SJCRH30 (cell line): ENCODE data around the gene NCAPD2. TPM values are rescaled to one million over a fixed set of nuclear protein-coding genes. Genes with fewer than 3 reads are reported as not detected.
A peak's percentile ranks its signal among the peaks of the same experiment; 100 is the strongest.
"Not testable (repeated sequence)": the region's sequence is repeated elsewhere in the genome, so short reads cannot be mapped to it uniquely, and the experiment has no call there.

Experiments used
- DNase-seq, 2 experiments: peaks; one replicate each; pipeline ENCODE4 v3.0.0-alpha.2; 2015 to 2020
- H3K27ac ChIP-seq: fragments of 250-450 bp; sonication (Bioruptor Pico); 2 replicates; pipeline ENCODE4 v1.5.1; 2020; ENCODE audit warnings: mild to moderate bottlenecking, moderate library complexity
- H3K27me3 ChIP-seq: fragments of 250-450 bp; sonication (Bioruptor Pico); 2 replicates; pipeline ENCODE4 v1.5.1; 2020; ENCODE audit warnings: mild to moderate bottlenecking, moderate library complexity
- H3K36me3 ChIP-seq: fragments of 250-450 bp; sonication (Bioruptor Pico); 2 replicates; pipeline ENCODE4 v1.5.1; 2020; ENCODE audit warnings: mild to moderate bottlenecking, moderate library complexity
- H3K4me1 ChIP-seq: fragments of 250-450 bp; sonication (Bioruptor Pico); 2 replicates; pipeline ENCODE4 v1.5.1; 2020; ENCODE audit warnings: mild to moderate bottlenecking, moderate library complexity
- H3K4me3 ChIP-seq: fragments of 250-450 bp; sonication (Bioruptor Pico); 2 replicates; pipeline ENCODE4 v1.5.1; 2020; ENCODE audit warnings: mild to moderate bottlenecking, moderate library complexity
- H3K9me3 ChIP-seq: fragments of 250-450 bp; sonication (Bioruptor Pico); replicated peaks from 2 replicates; pipeline ENCODE4 v1.5.1; 2020; ENCODE audit warnings: mild to moderate bottlenecking, moderate library complexity
- total RNA-seq: library from RNA; depleted of rRNA; stranded (reverse); fragments of >200 nt; shearing (Covaris generic); gene quantifications from 2 replicates; pipeline ENCODE4 v1.2.3, GENCODE V29; 2014

The NCAPD2 gene
- total RNA-seq, 1 experiment from 2014 or later: 215 TPM

DNA sequence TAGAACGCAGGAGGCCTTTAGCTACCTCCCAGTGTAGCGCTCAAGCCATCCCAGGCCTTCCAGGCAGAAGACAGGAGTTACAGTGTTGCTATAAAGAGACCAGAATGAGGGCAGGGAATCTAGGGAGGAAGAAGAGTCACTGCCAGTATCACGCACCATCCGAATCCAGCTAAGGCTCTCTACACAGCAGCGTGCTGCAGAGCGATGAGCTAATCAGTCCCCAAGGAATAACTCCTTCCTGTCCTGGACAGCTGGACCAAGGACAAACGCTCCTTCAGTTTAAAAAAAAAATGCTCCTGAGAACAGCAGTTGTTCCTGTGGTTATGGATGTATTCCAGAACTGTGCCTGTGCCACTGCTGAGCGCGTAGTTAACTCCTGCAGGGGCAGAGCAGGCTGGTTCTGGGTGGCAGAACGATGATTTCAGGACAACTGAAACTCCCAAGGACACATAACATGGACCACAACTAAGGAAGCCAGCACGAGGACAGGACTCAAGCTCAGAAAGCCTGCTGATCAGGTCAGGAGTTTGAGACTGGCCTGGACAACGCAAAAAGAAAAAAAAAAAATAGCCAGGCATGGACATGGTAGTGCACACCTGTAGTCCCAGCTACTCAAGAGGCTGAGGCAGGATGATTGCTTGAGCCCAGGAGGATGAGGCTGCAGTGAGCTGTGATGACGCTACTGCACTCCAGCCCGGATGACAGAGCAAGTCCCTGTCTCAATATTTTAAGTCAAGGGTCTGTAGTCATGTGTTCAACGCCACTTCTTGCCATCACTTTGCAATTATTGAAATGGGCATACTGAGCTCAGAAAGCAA, 59.4 kb downstream of the NCAPD2 start:
- Histone ChIP-seq H3K9me3 (no peaks in the 10 kb centered on the region), H3K4me3 (peak overlapping the region; percentile 82), H3K36me3 (peaks cover 26% of the 10 kb centered on the region), H3K4me1 (peaks cover 34% of the 10 kb centered on the region), H3K27me3 (no peaks in the 10 kb centered on the region), H3K27ac (peak overlapping the region; percentile 94)
- DNase-seq: peak; percentile 95 to 98

DNA sequence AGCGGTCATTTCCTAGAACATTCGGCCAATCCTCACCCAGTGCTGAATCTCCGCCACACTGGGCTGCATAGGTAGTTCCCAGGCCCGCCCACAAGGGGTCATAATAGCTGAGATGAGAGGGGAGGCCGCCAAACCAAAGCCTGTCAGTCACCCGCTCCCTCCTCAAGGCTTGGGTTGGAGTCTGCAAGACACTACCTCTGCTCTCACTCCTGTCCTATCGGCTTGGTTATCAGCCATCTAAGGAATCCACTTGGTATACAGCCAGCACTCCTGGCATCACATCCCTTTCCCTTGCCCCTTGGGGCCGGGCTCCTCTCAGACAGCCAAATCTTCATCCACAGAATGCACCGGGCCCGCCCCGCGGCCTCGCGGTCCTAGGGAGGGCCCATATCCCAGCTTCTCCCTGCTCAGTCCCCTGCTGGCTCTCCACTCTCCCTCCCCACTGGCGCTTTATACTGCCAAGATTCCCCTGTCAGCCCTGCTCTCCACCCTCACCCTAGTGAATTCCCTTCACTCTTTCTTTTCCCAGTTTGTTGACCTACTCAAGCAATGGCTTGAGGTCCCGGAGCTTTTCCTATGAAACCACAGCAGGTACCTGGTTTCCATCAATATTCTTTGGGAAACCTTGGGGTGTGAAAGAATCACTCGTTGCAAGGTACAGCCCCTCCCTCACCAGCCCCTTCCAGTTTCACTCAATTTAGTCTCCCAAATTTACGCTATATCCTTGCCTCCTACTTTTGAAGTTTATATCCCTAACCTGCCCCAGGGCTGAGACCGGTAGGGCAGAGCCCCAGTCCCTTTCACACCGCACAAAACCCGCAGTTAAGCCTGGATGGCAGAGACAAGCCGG, 60.5 kb downstream of the NCAPD2 start:
- peaks cover 34% of the 10 kb centered on the region for H3K4me1 ChIP-seq
- DNase-seq: peak; percentile 82 to 87

DNA sequence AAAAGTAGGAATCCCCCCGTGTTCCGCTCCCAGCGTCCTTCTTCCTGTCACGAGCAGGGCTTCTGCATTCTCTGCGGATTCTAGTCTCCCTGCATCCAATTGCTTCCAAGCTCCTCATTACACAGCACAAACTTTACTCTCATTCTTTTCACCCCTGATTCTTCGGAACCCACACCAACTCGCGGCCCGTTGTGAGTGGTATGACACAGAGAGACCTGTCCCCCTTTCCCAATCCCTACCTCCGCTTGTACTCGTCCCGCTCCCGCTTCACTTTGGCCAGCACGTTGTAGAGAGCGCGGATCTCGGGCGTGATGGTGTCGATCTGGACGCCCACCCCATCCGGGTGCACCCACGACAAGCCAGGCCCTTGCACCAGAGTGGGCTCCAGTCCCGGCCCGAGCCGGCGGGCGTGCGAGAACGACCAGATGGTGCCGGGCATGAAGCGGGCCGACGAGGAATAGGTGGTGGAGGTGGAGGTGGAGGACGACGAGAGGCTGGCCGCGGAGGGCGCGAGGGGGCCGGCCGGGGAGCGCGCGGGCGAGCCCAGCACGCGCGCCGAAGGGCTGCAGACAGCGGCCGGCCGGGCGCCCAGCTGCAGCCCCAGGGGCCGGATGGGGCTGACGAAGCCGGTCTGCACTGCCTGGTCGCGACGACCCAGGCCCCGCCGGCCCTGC, 61.3 kb downstream of the NCAPD2 start:
- peak in 1 of 2 experiments; percentile 37 for DNase-seq
- no peak overlapping the region; the same call in 1 of the 2 replicates for H3K27ac ChIP-seq
- H3K4me3 ChIP-seq: peak overlapping the region; percentile 82
- peaks cover 34% of the 10 kb centered on the region for H3K4me1 ChIP-seq
- peaks cover 26% of the 10 kb centered on the region for H3K36me3 ChIP-seq
- H3K9me3 ChIP-seq: no peaks in the 10 kb centered on the region
- H3K27me3 ChIP-seq: no peaks in the 10 kb centered on the region

More for the DNA sequence above, 60.5 kb downstream of the NCAPD2 start:
- Histone ChIP-seq H3K27ac (peak overlapping the region; percentile 94; the same call in 1 of the 2 replicates), H3K9me3 (no peaks in the 10 kb centered on the region), H3K36me3 (peaks cover 22% of the 10 kb centered on the region), H3K4me3 (peak overlapping the region; percentile 82), H3K27me3 (no peaks in the 10 kb centered on the region)

DNA sequence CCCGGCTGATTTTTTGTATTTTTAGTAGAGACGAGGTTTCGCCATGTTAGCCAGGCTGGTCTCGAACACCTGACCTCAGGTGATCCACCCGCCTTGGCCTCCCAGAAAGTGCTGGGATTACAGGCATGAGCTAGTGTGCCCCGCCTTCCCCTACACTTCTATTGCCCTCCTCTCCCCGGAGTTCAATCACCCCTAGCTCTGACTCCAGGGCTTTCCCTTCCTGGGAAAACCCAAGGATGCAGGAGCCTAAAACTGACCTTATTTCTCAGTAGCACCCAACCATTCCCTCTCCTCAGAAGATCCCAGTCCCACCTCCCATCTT, 62.6 kb downstream of the NCAPD2 start:
- not testable (repeated sequence) for DNase-seq, H3K27me3 ChIP-seq, H3K9me3 ChIP-seq, H3K27ac ChIP-seq, H3K4me3 ChIP-seq
- peaks cover 34% of the 10 kb centered on the region for H3K36me3 ChIP-seq
- H3K4me1 ChIP-seq: peaks cover 22% of the 10 kb centered on the region

DNA sequence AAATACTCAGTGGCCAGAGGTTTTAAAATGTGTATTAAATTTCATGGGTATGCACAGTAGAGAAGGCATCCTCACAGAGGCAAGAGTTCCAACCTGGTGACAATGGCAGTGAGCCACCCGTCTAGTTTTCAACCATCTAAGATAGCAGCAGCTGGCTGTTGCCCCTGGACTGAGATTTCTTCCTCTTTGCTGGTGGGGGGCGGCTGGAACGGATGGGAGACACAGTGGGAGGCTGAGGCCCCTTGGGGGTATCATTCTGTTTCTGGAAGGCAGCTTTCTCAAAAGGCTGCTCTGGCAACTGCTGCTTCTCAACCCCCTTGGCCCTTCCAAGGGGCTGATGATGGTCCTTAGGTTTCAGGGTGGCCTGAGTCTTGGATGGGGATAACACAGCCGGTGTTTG, 63.0 kb downstream of the NCAPD2 start:
- Histone ChIP-seq H3K27ac (no peak overlapping the region), H3K27me3 (no peaks in the 10 kb centered on the region), H3K36me3 (peaks cover 37% of the 10 kb centered on the region), H3K4me3 (no peak overlapping the region), H3K4me1 (peaks cover 18% of the 10 kb centered on the region), H3K9me3 (no peaks in the 10 kb centered on the region)
- DNase-seq: no peak

DNA sequence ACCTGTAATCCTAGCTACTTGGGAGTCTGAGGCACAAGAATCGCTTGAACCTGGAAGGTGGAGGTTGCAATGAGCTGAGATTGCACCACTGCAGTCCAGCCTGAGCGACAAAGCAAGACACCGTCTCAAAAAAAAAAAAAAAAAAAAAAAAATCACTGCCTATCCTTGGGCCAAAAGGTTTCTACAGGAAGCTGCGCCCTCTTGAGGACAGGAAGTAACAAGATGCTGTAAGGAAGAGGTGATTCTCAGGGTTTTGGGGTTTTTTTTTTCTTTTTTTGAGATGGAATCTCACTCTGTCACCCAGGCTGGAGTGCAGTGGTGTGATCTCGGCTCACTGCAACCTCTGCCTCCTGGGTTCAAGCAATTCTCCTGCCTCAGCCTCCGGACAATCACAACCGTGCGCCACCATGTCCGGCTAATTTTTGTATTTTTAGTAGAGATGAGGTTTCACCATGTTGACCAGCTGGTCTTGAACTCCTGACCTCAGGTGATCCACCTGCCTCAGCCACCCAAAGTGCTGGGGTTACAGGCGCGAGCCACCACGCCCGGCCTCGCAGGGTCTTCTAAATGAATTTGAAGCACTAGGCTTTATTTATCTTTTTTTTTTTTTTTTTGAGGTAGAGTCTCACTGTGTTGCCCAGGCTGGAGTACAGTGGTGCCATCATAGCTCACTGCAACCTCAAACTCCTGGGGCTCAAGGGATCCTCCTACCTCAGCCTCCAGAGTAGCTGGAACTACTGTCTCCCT, 64.3 kb downstream of the NCAPD2 start:
- not testable (repeated sequence) for H3K9me3 ChIP-seq

DNA sequence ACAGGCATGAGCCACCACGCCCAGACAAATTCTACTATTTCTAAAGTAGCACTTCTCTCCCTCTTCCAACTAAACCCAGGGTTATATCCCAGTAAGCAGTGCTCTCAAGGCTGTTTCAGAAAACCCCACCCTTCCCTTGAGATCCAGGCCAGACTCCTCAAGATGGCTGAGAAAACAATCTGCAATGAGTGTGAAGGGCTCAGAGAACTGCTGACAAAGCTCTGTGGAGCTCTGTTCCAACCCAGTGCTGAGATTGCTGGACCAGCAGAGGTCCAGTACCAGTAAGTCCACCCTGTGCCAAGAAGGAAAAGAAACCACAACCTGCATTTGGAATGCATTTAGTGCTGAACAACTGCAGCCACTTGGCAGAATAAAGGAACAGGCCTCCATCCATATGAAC, 65.6 kb downstream of the NCAPD2 start:
- Histone ChIP-seq H3K4me3 (no peak overlapping the region), H3K36me3 (peaks cover 60% of the 10 kb centered on the region), H3K27me3 (no peaks in the 10 kb centered on the region), H3K27ac (no peak overlapping the region), H3K4me1 (no peaks in the 10 kb centered on the region), H3K9me3 (no peaks in the 10 kb centered on the region)
- no peak for DNase-seq

More for the DNA sequence above, 64.3 kb downstream of the NCAPD2 start:
- not testable (repeated sequence) for H3K4me3 ChIP-seq, H3K27ac ChIP-seq, H3K4me1 ChIP-seq, H3K27me3 ChIP-seq
- peak in 1 of 2 experiments; percentile 64 for DNase-seq
- peaks cover 50% of the 10 kb centered on the region for H3K36me3 ChIP-seq

DNA sequence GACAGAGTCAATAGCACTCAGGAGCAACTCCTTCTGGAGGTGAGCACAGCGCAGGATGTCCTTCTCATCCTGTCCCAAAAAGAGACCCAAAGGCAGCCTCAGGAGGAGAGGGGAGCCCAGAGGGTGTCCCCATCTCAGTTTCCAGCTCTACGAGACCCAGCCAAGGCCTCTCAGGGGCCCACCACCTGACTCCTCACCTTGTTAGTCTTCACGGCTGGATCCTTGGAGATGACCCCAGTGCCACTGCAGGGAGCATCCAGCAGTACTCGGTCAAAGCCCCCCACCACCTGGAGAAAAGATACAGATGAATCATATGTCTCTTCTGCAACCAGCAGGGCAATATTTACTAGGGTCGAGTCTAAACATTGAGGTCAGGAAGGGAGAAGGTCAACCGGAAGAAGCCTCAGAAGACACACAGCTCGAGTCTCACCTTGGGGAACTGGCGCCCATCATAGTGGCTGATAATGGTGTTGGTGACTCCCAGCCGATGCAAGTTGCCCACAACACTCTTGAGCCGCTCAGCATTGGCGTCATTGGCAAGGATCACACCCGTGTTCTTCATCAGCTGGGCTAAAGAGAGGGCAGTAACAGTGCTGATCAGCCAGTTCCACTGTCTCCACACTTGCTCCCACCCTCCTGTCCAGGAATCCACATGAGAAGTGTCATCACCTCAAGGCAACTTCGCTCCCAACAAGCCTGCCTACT, 66.8 kb downstream of the NCAPD2 start:
- Histone ChIP-seq H3K36me3 (peaks cover 72% of the 10 kb centered on the region), H3K4me3 (no peak overlapping the region), H3K9me3 (no peaks in the 10 kb centered on the region), H3K27ac (no peak overlapping the region), H3K27me3 (no peaks in the 10 kb centered on the region), H3K4me1 (no peaks in the 10 kb centered on the region)
- DNase-seq: no peak

DNA sequence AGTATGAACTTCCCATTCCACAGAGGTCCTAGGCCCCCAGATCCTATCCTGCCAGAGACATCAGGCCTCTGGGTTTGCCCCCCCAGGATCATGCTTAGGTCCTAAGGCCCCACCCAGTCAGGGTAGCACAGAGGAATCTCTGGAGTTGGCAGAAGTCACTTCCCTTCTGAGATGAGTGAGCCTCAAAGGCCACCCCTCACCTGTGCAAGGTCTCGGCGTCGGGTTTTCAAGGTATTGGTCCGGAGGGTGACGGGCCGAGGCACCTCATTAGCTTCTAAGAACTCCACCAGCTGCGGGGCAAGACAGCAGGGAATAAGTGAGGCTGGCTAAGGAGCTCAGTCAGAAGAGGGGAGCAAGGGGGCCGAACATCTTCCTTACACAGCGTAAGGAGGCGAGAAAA, 69.0 kb downstream of the NCAPD2 start:
- Histone ChIP-seq H3K9me3 (no peaks in the 10 kb centered on the region), H3K4me3 (no peak overlapping the region), H3K36me3 (peaks cover 73% of the 10 kb centered on the region), H3K4me1 (no peaks in the 10 kb centered on the region), H3K27ac (no peak overlapping the region), H3K27me3 (no peaks in the 10 kb centered on the region)
- DNase-seq: no peak

DNA sequence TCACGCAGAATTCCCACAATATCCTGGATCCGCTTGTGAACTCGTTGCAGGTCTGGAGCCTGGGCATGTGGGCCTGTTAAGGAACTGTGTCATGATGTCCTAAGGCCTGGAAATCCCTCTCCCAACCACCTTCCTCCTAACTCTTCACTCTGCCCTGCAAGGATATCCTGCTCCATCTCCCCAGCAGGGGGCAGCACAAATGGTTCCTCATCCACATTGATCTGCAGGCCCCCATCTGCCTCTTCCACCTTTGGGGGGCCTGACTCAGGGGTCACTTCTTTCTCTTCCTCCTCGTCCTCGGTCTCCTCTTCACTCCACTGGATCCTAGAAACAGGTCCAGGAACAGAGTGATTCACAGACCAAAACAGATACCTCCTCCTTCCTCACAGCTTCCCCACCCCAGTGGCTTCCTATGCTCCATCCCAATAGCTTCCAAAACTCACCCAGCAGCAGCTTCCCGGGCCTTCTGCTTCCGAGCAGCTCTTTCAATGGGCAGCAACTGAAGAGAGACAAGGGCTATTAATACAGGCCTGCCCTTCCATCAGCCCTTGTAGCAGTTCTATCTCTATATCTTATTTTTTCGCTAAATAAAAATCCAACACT, 69.6 kb downstream of the NCAPD2 start:
- no peaks in the 10 kb centered on the region for H3K27me3 ChIP-seq
- H3K27ac ChIP-seq: no peak overlapping the region
- peaks cover 73% of the 10 kb centered on the region for H3K36me3 ChIP-seq
- DNase-seq: peak; percentile 63 to 83
- no peaks in the 10 kb centered on the region for H3K4me1 ChIP-seq
- no peak overlapping the region for H3K4me3 ChIP-seq
- no peaks in the 10 kb centered on the region for H3K9me3 ChIP-seq

DNA sequence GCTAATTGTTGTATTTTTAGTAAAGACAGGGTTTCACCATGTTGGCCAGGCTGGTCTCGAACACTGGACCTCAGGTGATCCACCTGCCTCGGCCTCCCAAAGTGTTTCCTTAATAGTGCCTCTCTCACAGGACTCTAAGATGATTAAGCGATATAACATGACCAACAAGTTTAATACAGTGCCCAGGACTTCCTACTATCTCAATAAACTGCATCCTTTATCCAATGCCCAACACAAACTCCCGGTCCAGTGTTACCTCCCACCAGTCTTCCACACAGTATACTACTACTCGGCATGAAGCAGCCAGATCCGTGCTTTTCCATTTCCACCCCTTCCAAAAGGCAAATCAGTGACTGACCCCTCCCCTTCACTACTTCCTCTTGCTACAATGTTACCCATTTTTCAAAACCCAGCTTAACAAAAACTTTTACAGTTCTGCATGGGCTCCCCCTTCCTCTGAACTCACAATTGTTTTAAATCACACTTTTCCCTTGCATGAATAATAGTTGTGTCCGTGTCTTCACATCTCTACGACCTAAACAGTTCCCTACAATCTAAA, 73.3 kb downstream of the NCAPD2 start:
- no peaks in the 10 kb centered on the region for H3K9me3 ChIP-seq
- peak in 1 of 2 experiments; percentile 19 for DNase-seq
- H3K4me1 ChIP-seq: no peaks in the 10 kb centered on the region
- no peaks in the 10 kb centered on the region for H3K27me3 ChIP-seq
- H3K36me3 ChIP-seq: peaks cover 71% of the 10 kb centered on the region
- H3K27ac ChIP-seq: peak overlapping the region; percentile 47; the same call in 1 of the 2 replicates
- peak overlapping the region; percentile 78 for H3K4me3 ChIP-seq

DNA sequence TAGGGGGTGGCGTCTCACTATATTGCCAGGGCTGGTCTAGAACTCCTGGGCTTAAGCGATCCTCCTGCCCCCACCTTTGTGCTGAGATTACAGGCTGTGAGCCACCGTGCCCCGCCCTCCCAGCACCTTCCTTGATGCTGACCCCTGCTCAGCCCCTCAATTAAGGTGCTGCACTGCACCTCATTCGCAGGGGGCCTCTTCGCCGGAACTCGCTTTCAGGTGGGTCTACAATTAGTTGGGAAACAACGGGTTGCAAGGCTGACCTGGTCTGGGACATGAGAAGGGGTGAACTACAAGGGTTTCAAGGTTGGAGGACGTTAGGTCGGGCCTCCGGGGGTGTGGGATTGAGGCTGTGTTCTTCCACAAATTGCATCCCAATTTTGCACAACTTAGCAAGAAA, 75.4 kb downstream of the NCAPD2 start:
- no peak overlapping the region for H3K4me3 ChIP-seq
- DNase-seq: no peak
- no peaks in the 10 kb centered on the region for H3K4me1 ChIP-seq
- H3K36me3 ChIP-seq: peaks cover 70% of the 10 kb centered on the region
- H3K27ac ChIP-seq: no peak overlapping the region
- no peaks in the 10 kb centered on the region for H3K27me3 ChIP-seq
- H3K9me3 ChIP-seq: no peaks in the 10 kb centered on the region

DNA sequence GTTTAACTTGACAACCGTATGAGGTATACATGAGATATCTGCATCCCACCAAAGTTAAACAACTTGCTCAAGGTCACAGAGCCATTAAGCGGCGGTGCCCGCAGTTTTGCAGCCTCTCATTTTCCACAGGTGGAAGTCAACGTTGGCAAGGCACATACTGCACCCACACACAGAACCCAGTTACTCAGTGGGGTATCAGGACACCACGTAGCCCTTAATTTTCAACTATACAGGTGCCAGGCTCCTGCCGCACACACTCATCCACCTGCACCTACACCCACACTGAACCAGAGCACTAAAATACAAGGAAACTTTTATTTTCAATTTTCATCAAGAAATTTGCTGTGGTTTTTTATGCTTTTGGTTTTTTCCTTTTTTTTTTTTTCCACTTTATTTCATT, 75.9 kb downstream of the NCAPD2 start:
- Histone ChIP-seq H3K4me1 (no peaks in the 10 kb centered on the region), H3K9me3 (no peaks in the 10 kb centered on the region), H3K27me3 (no peaks in the 10 kb centered on the region), H3K4me3 (no peak overlapping the region), H3K36me3 (peaks cover 70% of the 10 kb centered on the region), H3K27ac (no peak overlapping the region)
- no peak for DNase-seq
